Ishikawa (cell line): ENCODE measurements around the gene MIF.

ENCODE experiments used
- CEBPB ChIP-seq: IDR thresholded peaks from 2 replicates; pipeline ENCODE4 v1.6.1; 2012
- CREB1 ChIP-seq: IDR thresholded peaks from 2 replicates; pipeline ENCODE4 v1.6.1; 2012; ENCODE audit warnings: low read depth
- EGR1 ChIP-seq: IDR thresholded peaks from 2 replicates; pipeline ENCODE4 v1.6.1; 2012
- EP300 ChIP-seq: IDR thresholded peaks from 2 replicates; pipeline ENCODE4 v1.6.1; 2012; ENCODE audit warnings: borderline replicate concordance
- FOXM1 ChIP-seq: IDR thresholded peaks from 2 replicates; pipeline ENCODE4 v1.6.1; 2012; ENCODE audit warnings: low read depth, borderline replicate concordance
- MAX ChIP-seq: IDR thresholded peaks from 2 replicates; pipeline ENCODE4 v1.6.1; 2012
- NFIC ChIP-seq: IDR thresholded peaks from 2 replicates; pipeline ENCODE4 v1.6.1; 2012
- RAD21 ChIP-seq: IDR thresholded peaks from 2 replicates; pipeline ENCODE4 v1.6.1; 2012; ENCODE audit warnings: low read depth
- REST ChIP-seq: IDR thresholded peaks from 2 replicates; pipeline ENCODE4 v1.6.1; 2012; ENCODE audit warnings: low read depth, mild to moderate bottlenecking
- TAF1 ChIP-seq: IDR thresholded peaks from 2 replicates; pipeline ENCODE4 v1.6.1; 2012; ENCODE audit warnings: low read depth, mild to moderate bottlenecking
- TCF12 ChIP-seq: IDR thresholded peaks from 2 replicates; pipeline ENCODE4 v1.6.1; 2012; ENCODE audit warnings: low read depth
- TEAD4 ChIP-seq: IDR thresholded peaks from 2 replicates; pipeline ENCODE4 v1.6.1; 2012
- USF1 ChIP-seq: IDR thresholded peaks from 2 replicates; pipeline ENCODE4 v1.6.1; 2012
- YY1 ChIP-seq: IDR thresholded peaks from 2 replicates; pipeline ENCODE4 v1.6.1; 2012; ENCODE audit warnings: low read depth
- ZBTB7A ChIP-seq: IDR thresholded peaks from 2 replicates; pipeline ENCODE4 v1.6.1; 2012; ENCODE audit warnings: low read depth

MIF gene

GRCh38 chr22:23868580-23868979, 25.6 kb upstream of the MIF start:
- TF ChIP-seq ZBTB7A (no peak), FOXM1 (no peak), TAF1 (no peak), CEBPB (no peak), CREB1 (no peak), TCF12 (no peak), REST (no peak), USF1 (no peak), EGR1 (no peak), TEAD4 (no peak), EP300 (no peak), YY1 (no peak), MAX (no peak), RAD21 (no peak), NFIC (no peak)

- TF ChIP-seq TAF1 (no peak), RAD21 (no peak)
Measured at GRCh38 chr22:23874871-23875270, 19.3 kb upstream of the MIF start.

GRCh38 chr22:23875801-23876200, 18.4 kb upstream of the MIF start:
- TF ChIP-seq USF1 (no peak), TCF12 (no peak), NFIC (no peak), EP300 (no peak), CREB1 (no peak), TEAD4 (no peak)

GRCh38 chr22:23877566-23877965, 16.6 kb upstream of the MIF start:
- TF ChIP-seq EP300 (no peak), TEAD4 (no peak), CEBPB (no peak), TAF1 (no peak), YY1 (no peak), EGR1 (no peak), MAX (no peak), RAD21 (no peak), FOXM1 (no peak), CREB1 (no peak), USF1 (no peak)

- no peak for TF ChIP-seq USF1
- TF ChIP-seq TCF12: no peak
- TF ChIP-seq EP300: no peak
- TF ChIP-seq REST: no peak
- no peak for TF ChIP-seq TAF1
- TF ChIP-seq ZBTB7A: no peak
- TF ChIP-seq YY1: no peak
- no peak for TF ChIP-seq CREB1
- TF ChIP-seq MAX: no peak
Measured at GRCh38 chr22:23878219-23878618, 16.0 kb upstream of the MIF start.

- TF ChIP-seq RAD21 (no peak), TCF12 (no peak), YY1 (no peak), USF1 (no peak), EP300 (no peak), TAF1 (no peak), EGR1 (no peak)
Measured at GRCh38 chr22:23882370-23882769, 11.8 kb upstream of the MIF start.
